IPS DF 6.9 (cell line): ENCODE results near the gene TRIB2.
A peak's percentile ranks its signal among the peaks of the same experiment; 100 is the strongest.

Experiments
- DNase-seq: peaks from one replicate; pipeline ENCODE4 v3.0.0-alpha.2; 2013; ENCODE audit warnings: low read depth, low spot score
- H3K27ac ChIP-seq: one replicate; pipeline ENCODE4 v1.5.1; 2013; ENCODE audit warnings: low read length, control low read depth
- H3K27me3 ChIP-seq: 2 replicates; pipeline ENCODE4 v1.6.1; 2013; ENCODE audit warnings: mild to moderate bottlenecking, low read length; ENCODE audit not compliant: control insufficient read depth, insufficient read depth
- H3K36me3 ChIP-seq: 2 replicates; pipeline ENCODE4 v1.6.1; 2013; ENCODE audit warnings: low read length; ENCODE audit not compliant: control insufficient read depth, insufficient read depth
- H3K4me1 ChIP-seq: 2 replicates; pipeline ENCODE4 v1.6.1; 2013; ENCODE audit warnings: low read length; ENCODE audit not compliant: control insufficient read depth, insufficient read depth
- H3K4me3 ChIP-seq: 2 replicates; pipeline ENCODE4 v1.5.1; 2013; ENCODE audit warnings: mild to moderate bottlenecking, low read length
- H3K9me3 ChIP-seq: 2 replicates; pipeline ENCODE4 v1.6.1; 2013; ENCODE audit warnings: low read length, inconsistent platforms; ENCODE audit not compliant: control insufficient read depth, insufficient read depth
- WGBS: extraction: QIAGEN DNeasy Blood & Tissue Kit; methylation state at CpG from one replicate; pipeline ENCODE4 v1.1.7; 2013; ENCODE audit warnings: mixed read lengths, missing lambda C conversion rate; ENCODE audit not compliant: insufficient read length, insufficient coverage; 5-methylcytosine and 5-hydroxymethylcytosine counted together

The TRIB2 gene

DNA sequence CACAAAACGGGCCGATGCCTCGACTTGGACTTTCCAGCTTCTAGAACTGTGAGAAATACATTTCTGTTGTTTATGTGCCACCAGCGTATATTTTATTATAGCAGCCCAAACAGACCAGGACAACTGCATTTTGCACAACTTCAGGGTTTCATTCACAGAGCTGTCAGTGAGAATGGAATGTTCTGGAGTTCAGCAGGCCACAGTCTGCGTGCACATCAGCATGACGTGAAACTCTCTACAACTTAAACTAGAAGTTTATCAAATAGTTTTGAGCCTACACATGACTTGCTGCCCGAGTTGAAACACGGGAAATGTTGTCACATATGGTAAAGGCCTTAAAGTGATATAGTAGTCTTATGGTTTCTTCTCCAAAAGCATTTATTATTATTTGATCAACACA, 3.9 kb upstream of the TRIB2 start:
- H3K4me3 ChIP-seq = no peak overlapping the region
- H3K27ac ChIP-seq = no peak overlapping the region
- H3K9me3 ChIP-seq = no peaks in the 10 kb centered on the region
- no CpG with 5 or more reads among the region's 8 CpGs for WGBS
- H3K27me3 ChIP-seq = no peaks in the 10 kb centered on the region
- peaks cover 6% of the 10 kb centered on the region; the same call in 1 of the 2 replicates for H3K4me1 ChIP-seq
- H3K36me3 ChIP-seq = no peaks in the 10 kb centered on the region
- no peak for DNase-seq

DNA sequence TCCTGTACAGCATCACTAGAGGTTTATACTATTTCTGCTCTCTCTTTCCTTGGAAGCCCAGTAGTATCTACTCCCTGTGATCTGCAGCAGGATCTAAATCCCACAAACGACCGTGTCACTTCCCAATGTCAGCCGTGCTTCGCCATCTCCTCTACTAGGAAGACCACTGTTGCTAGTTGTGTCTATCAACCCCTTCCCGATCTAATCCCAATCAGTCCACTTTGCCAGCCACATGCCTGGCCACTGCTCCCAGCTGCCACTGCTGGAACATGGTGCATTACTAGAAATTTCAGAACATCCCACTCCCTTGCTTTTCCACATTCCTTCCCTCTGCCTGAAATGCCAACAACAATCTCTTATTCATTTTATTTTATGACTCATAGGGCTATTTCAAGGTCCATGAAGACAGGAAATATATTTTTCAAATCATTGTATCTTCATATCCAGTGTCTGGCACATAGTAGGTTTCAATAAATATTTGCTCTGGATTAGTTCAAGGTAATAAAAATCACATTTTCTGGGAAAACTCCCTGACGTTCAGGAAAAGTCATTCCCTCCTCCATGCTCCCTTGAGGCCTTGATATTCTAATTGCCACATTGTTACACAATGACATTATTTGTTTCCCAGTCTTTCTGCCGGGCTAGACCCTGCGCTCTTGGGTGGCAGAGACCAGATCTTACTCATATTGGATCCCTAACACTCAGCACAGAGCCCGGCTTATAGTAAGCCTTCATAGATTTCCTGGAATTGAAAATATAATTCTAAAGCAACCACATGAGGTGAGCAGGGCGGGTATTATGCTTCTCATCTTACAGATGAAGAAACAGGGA, 2.1 kb upstream of the TRIB2 start:
- Histone ChIP-seq H3K27ac (no peak overlapping the region), H3K36me3 (no peaks in the 10 kb centered on the region), H3K4me1 (peaks cover 6% of the 10 kb centered on the region; the same call in 1 of the 2 replicates), H3K9me3 (no peaks in the 10 kb centered on the region), H3K4me3 (no peak overlapping the region), H3K27me3 (no peaks in the 10 kb centered on the region)
- no peak for DNase-seq
- WGBS = no CpG with 5 or more reads among the region's 10 CpGs

DNA sequence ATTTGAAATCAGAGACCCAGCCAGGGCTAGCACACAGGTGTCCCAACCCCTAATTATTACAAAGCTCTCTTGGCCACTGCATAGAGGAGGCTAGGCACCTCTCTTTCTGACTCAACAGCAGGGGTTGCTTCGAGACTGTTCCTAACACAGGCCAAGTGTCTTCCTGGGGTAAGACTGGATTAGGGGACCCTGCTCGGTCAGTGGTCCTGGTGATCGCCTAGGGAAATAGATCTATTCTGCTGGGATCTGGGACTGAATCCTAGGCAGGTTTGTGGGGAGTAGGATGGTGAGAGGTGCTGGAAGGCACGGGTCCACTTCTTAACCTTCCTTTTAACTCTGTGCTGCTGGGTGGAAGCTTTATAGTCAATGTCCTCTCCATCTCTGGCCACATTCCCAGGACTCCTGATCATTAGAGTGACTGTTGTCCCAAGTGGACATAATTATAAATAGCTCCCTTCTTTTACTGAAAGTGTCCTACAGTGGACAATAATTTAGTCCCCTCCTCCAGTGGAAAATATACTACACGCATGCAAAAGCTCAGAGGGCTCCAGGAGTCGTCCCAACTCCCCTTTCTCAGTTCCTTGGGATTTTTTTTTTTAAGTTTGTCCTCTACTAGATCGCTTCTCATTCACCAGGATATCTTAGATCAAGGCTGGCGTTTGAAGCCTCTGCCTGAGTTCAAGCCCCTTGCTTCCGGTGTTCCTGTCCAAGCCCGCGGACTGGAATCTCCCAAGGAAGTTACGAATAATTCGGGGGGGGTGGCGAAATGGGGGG, 1.3 kb upstream of the TRIB2 start:
- Histone ChIP-seq H3K36me3 (no peaks in the 10 kb centered on the region), H3K4me1 (peaks cover 6% of the 10 kb centered on the region; the same call in 1 of the 2 replicates), H3K27ac (no peak overlapping the region), H3K27me3 (no peaks in the 10 kb centered on the region), H3K4me3 (no peak overlapping the region; the same call in 1 of the 2 replicates), H3K9me3 (no peaks in the 10 kb centered on the region)
- DNase-seq = no peak
- no CpG with 5 or more reads among the region's 14 CpGs for WGBS

DNA sequence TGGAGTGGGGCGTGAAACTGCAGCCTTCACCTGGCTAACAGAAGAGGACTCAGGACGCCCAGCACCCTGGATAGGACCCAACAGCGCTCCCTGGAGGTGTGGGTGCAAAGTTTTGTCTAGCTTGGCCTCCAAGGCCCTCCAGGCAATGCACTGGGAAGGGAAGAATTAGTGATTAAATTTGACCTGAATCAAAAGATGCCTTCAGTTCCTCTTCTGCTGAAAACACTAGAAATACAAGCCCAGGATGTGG, 779 bp upstream of the TRIB2 start:
- H3K27ac ChIP-seq = no peak overlapping the region
- peak overlapping the region; percentile 78; the same call in 1 of the 2 replicates for H3K4me3 ChIP-seq
- H3K36me3 ChIP-seq = no peaks in the 10 kb centered on the region
- WGBS = no CpG with 5 or more reads among the region's 3 CpGs
- peaks cover 6% of the 10 kb centered on the region; the same call in 1 of the 2 replicates for H3K4me1 ChIP-seq
- DNase-seq = no peak
- H3K27me3 ChIP-seq = no peaks in the 10 kb centered on the region
- no peaks in the 10 kb centered on the region for H3K9me3 ChIP-seq

DNA sequence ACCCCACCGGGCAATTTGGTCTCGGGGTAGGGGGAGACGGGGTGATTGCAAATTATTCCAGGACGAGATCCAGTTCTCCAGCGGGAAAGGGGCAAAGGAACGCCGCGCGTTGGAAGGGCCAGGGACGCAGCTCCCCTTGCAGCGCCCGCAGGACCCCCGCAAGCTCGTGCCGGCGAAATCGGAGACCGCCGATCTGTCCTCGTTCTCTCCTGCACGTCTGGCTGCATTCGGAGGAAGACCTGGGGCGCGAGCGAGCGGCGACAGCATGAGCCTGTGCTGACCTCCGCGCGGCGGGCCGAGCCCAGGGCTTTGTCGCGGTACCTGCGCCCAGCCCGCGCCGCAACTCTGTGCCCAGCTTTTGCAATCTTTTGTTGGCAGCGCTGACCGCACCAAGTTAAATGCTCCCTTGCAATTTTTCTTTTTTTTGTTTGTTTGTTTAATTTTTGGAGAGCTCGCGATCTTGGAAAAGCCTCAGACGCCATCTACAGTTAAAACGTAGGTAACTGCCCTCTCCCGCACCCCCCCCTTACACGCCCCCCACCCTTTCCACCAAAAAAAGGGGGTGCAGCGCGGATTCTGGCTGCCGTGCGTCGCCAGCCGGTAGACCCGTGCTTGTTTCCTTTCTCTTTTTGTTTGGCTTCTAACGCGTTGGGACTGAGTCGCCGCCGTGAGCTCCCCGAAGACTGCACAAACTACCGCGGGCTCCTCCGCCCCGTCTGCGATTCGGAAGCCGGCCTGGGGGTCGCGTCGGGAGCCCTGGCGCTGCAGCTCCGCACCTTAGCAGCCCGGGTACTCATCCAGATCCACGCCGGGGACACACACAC, 667 bp downstream of the TRIB2 start:
- DNase-seq = no peak
- no peaks in the 10 kb centered on the region for H3K27me3 ChIP-seq
- H3K27ac ChIP-seq = no peak overlapping the region
- no peaks in the 10 kb centered on the region for H3K36me3 ChIP-seq
- no peaks in the 10 kb centered on the region for H3K9me3 ChIP-seq
- H3K4me3 ChIP-seq = peak overlapping the region; percentile 78
- peaks cover 6% of the 10 kb centered on the region for H3K4me1 ChIP-seq
- WGBS = no CpG with 5 or more reads among the region's 74 CpGs

DNA sequence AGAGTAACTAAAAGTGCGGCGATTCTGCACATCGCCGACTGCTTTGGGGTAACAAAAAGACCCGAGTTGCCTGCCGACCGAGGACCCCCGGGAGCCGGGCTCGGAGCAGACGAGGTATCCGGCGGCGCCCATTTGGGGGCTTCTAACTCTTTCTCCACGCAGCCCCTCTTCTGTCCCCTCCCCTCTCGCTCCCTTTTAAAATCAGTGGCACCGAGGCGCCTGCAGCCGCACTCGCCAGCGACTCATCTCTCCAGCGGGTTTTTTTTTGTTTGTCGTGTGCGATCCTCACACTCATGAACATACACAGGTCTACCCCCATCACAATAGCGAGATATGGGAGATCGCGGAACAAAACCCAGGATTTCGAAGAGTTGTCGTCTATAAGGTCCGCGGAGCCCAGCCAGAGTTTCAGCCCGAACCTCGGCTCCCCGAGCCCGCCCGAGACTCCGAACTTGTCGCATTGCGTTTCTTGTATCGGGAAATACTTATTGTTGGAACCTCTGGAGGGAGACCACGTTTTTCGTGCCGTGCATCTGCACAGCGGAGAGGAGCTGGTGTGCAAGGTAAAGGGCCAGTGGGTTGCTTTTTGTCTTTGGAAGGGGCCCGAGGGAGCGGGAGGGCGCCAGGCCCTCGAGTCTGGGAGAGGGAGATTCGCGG, 1.4 kb downstream of the TRIB2 start:
- WGBS = no CpG with 5 or more reads among the region's 50 CpGs
- peaks cover 6% of the 10 kb centered on the region for H3K4me1 ChIP-seq
- H3K27me3 ChIP-seq = no peaks in the 10 kb centered on the region
- DNase-seq = no peak
- no peaks in the 10 kb centered on the region for H3K36me3 ChIP-seq
- no peaks in the 10 kb centered on the region for H3K9me3 ChIP-seq
- H3K4me3 ChIP-seq = peak overlapping the region; percentile 78
- H3K27ac ChIP-seq = no peak overlapping the region

DNA sequence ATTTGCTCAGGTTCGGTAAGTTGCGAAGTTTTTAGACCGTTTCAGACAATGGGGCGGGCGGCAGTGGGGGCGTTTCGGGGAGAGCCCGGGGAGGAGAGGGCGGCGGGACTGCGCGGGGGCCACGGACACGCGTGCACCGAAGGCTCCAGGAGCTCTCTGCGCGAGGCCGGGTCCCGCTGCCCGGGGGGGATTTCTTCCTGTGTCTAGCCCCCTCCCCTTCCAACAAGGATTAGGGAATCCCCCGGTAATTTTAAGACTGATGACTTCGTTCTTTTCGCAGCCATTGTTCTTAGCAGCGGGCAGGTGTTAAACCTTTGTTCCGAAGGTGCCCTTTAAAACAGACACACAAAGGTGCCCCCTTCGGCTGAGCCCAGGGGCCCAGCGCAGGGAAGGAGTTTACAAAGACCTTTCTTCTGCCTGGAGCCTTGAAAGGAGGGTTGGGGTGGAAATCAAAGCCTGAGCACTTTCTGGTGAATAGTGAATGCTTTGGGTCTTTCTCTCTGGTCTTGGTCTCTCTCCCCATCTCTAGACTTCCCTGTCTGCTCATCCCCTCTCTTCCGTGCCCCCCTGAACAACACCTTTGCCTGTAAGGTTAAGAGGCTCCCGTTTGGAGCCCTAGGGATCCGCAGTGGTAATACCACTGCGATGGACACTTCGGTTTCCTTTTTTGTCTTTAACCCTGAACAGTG, 2.1 kb downstream of the TRIB2 start:
- H3K27me3 ChIP-seq = no peaks in the 10 kb centered on the region
- H3K27ac ChIP-seq = no peak overlapping the region
- no peaks in the 10 kb centered on the region for H3K36me3 ChIP-seq
- H3K4me1 ChIP-seq = peaks cover 6% of the 10 kb centered on the region
- H3K4me3 ChIP-seq = peak overlapping the region; percentile 78; the same call in 1 of the 2 replicates
- no CpG with 5 or more reads among the region's 33 CpGs for WGBS
- no peak for DNase-seq
- H3K9me3 ChIP-seq = no peaks in the 10 kb centered on the region

DNA sequence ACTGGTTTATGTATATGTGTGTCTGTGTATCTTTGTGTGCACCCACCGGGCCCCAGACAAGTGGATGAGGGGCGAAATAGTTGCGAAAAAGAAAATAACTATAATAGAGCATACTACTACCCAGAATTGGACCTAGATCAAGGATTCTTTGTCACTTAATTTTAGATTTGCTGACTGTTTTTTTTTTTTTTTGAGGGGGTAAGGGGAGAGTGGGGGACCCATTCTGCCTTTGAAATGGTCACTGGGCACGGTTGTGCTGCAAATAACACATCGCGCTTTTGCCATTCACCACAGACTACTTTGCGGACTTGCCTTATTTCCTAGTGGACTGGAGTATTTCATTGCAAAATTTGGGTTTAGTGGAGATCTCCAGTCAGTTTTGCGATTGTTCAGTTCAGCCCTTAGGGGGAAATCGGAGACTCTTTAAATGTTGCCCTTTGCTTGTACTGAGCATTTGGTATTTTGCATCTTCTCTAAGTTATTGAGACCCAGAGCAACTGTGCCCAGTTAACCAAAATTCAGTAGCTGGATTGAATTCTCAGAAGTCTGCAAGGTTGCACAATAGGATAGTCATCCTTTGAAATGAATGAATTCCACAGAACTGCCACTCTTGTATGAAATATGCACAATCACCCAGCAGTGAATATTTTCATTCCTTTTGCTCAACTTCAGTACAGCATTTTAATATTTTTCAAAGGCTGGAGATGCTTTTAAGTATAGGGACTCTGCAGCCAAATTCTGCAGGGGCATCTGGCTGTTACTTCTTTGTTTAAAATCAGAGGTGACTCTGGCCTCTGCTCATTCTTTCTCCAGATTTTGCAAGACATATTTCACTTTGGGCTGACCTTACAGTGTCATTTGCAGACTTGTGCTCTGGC, 2.9 kb downstream of the TRIB2 start:
- peaks cover 4% of the 10 kb centered on the region for H3K4me1 ChIP-seq
- no peaks in the 10 kb centered on the region for H3K27me3 ChIP-seq
- peak overlapping the region; percentile 78; the same call in 1 of the 2 replicates for H3K4me3 ChIP-seq
- H3K36me3 ChIP-seq = 0 out of 2 replicates have a peak, but pooled peaks cover 2% of the 10 kb centered on the region
- H3K27ac ChIP-seq = no peak overlapping the region
- H3K9me3 ChIP-seq = no peaks in the 10 kb centered on the region
- WGBS = no CpG with 5 or more reads among the region's 9 CpGs
- DNase-seq = no peak

DNA sequence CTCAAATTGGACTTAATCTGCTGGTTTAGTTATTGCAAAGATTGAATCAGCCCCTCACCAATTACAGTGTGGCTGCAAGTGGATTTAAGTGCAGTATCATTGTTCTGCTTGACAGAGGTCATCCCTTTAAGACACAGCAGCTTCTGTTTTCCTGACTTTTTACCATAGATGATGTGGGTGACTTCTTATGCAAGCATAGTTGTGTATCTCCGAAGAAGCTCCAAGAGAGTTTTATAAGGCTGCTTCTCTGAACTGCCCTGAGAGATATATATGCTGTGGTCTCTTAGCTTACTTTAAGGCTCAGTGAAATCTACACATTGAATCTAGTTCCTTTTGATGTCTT, 3.5 kb downstream of the TRIB2 start:
- Histone ChIP-seq H3K4me3 (no peak overlapping the region), H3K9me3 (no peaks in the 10 kb centered on the region), H3K27ac (no peak overlapping the region), H3K4me1 (peaks cover under 1% of the 10 kb centered on the region), H3K36me3 (peaks cover 7% of the 10 kb centered on the region; the same call in 1 of the 2 replicates), H3K27me3 (no peaks in the 10 kb centered on the region)
- no peak for DNase-seq
- no CpG with 5 or more reads among the region's 1 CpG for WGBS
